HG03565 (cell line): ENCODE measurements around the gene ZMIZ1.

Experiments
- ATAC-seq: cut with Tn5 transposase; IDR thresholded peaks from one replicate; pipeline ENCODE4 v1.9.1; 2021; ENCODE audit warnings: mild to moderate bottlenecking, moderate library complexity; ENCODE audit not compliant: unreplicated experiment

Gene ZMIZ1

GRCh38 chr10:79183468-79183865 is 114.7 kb downstream of the ZMIZ1 start:
- ATAC-seq = no peak

- ATAC-seq = no peak
Observed at GRCh38 chr10:79184145-79184625, 115.4 kb downstream of the ZMIZ1 start.

GRCh38 chr10:79184657-79185056 is 115.9 kb downstream of the ZMIZ1 start:
- ATAC-seq = no peak

- no peak for ATAC-seq
Observed at GRCh38 chr10:79185067-79185774, 116.5 kb downstream of the ZMIZ1 start.

DNA sequence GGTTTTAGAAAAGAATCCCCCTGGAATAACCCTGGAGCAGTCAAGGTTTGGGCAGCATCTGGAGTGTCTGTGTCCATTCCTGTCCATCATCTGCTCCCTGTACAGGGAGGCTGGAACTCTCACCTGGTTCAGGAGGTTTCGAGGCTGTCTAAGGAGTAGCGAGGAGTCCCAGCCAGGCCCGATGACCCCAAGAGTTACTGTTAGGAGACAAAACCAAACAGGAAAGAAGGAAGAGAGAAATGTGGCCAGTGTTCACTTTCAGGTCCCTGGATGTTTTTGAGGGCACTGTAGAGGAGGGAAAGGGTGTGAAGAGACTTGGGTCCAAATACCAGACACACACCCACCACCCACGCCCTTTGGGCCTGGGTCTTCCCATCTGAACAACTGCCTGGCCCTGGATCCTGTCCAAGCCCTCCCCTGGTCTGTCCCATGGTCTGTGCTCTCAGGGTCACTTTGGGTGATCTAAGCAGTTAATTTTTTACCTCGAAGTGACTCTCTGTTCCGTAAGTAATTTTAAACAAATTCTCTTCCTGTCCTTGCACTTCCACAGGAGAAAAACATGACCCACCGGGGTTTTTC is 117.1 kb downstream of the ZMIZ1 start:
- ATAC-seq = no peak

GRCh38 chr10:79186486-79187120 is 117.8 kb downstream of the ZMIZ1 start:
- ATAC-seq = no peak

DNA sequence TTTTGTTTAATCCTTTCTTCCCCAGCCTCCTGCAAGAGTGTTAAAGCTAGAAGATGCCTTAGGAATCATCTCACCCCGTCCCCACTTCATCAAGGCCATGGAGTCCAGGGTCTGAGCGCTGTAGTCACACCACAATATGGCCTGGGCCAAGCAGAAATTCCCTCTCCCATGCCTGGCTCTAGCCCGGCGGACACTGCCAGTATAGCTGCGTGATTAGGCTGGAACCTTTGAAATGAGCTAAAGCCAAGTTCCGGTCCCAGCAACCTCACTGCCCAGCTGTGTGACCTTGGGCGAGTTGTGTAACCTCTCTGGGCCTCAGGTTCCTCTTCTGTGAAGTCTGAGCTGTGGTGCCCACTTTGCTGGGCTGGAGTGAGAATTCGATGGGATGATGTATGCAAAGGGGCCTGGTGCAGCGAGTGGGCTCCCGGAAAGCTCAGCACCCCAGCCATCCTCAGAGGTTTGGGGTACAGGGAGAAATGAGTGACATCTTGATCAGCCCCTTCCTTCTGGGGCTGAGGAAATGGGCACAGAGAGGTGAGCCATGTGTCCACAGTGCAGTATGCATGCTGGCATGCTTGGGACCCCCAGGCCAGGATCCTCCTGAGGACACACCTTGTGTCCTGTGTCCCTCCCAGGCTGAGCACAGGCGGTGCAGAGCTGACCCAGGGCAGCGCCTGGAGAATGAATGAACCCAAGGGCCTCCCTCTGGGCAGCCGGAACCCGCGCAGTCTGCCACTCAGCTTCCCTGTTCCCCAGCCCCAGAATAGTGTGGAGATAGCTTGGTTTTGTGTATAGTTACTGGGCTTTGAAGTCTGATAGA is 118.6 kb downstream of the ZMIZ1 start:
- ATAC-seq = no peak

DNA sequence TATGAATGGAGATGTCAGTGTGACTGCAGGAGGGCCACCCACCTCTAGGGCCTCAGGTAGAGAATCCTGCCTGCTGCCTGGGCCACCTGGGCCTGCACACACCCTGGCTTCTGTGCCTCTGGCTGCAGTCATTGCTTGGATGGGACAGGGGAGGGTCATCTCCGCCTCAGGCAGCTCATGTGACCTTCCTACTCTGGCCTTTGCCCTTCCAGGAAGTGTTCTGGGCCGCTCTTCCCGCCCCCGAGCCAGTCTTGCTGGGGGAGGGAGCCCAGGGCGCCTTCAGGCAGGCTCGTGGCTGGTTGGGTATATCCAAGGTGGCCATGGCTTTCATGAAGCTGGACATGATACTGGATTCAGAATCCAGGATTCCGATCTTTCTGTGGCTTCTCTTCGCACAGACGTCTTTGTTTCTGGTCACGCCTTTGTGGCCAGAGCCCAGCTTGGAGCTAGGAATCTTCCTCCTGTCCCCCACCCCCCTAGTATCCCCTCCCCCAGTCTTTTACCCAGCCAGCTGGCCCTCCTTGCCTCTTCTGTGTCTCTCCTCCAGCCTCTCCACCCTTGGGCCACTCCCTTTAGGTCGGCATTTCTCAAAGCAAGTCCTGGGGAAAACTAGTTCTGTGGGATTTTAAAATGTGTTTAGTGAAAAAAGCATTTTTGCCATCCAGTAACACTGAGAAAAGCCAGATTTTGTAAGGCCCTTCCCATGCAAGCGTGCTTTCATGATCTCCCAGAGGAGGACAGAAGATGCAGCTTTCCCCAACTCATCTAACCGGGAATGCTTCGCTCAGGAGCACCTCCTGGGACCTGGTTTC is 119.6 kb downstream of the ZMIZ1 start:
- no peak for ATAC-seq

- ATAC-seq = no peak
Observed at GRCh38 chr10:79189181-79189580, 120.4 kb downstream of the ZMIZ1 start.

DNA sequence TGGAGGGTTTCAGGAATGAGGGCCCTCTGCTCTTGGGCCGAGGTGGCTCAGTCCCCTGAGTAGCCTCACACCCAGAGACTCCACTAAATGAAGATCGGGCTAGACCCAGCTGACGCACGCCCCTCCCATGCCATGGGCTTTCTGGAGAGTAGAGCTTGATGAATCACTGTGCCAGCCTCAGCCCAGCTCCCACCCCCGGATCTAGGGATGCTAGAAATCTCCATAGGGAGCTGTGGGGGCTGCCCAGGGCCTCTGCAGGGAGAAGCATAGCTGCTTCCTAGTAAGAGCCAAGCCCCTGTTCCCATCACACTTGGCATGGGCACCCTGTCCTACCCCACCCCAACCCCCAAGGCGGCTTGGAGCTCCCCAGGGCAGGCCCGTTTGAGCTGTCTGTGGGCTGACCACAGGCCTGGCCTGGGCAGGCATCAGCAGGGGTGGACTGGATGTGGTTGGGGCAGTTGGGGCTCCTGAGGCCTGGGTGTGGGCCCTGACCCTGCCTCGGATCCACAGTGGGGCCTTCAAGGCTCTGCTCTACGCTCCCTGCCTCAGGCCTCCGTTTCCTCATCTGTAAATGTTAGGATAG is 121.2 kb downstream of the ZMIZ1 start:
- ATAC-seq = no peak

GRCh38 chr10:79190740-79191261 is 122.0 kb downstream of the ZMIZ1 start:
- ATAC-seq = no peak

GRCh38 chr10:79191951-79192676 is 123.3 kb downstream of the ZMIZ1 start:
- no peak for ATAC-seq

- ATAC-seq = no peak
Observed at GRCh38 chr10:79192677-79193003, 123.9 kb downstream of the ZMIZ1 start.

DNA sequence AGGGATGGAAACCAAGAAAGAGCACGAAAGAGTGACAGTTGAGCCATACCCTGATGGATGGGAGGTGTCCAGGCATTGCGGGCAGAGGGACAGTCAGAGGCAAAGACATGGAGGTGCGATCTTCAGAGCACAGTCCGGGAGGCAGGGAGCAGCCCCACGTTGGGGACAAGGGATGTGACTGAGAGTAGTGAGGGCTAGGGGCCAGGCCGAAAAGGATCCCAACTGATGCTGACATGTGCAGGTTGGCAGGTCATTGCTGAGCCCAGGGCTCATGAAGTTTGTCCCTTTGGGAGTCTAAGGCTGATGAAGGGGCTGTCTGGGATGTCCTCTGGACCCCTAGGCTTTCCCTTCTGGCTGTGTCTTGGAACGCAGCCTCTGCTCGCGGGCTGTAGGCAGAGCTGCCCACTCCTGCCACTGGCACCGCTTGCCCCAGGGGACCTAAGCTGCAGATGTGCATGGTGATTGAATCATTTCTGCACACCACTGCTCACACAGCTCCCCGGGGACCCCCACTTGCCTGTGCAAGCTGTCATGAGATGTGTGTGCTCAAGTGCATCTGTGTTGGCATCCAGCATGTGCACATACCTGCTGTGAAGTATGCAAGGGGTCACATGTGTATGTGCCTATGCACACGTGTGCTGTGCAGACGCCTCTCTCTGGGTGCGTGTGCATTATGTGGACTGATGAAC is 125.1 kb downstream of the ZMIZ1 start:
- ATAC-seq = no peak

- ATAC-seq = peak; percentile 78
Observed at GRCh38 chr10:79195091-79195923, 126.5 kb downstream of the ZMIZ1 start.

DNA sequence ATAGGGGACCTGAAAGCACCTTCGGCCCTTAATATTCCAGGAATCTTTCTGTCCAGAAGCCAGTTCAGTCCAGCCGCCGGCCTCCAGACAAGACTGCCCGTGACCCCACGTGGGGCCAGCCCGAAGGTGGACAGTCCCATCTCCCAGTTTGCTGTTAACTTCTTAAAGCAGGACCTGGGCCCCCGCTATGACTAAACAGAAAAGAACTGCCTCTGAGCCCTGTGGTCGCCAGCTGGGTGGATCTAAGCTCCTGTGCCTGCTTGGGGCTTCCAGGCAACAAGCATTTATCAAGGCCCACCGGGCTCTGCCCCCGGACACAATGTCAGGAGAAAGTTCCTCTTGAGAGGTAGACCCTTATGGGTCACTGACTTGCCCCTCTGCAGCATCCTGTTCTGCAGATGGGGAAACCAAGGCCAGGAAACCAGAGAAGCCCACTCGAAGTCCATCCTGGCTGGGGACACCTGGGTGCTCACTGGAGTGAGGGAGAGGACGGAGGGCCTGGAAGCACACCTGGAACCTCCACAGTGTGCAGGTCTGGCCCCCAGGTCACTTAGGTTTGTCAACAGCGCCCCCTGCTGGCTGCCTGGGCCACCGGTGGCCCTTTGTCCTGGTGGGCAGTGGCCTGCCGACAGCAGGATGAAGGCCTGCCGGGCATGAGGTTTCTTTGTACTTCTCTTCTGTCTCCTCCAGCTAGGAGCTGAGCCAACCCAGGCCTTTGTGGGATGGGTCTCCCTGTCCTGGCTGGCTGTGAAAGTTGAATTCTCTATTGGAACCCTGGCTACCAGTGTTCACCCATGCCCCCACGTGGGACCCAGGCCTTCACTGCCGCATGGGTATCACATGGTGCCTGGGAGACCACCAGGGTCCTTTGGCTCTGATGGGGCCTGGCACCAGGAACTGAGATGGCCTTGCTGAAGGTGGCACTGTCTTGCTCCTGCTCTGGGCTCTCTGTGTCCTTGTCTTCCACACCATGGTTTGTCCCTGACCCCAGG is 128.0 kb downstream of the ZMIZ1 start:
- ATAC-seq = no peak

- ATAC-seq = no peak
Observed at GRCh38 chr10:79197558-79197957, 128.8 kb downstream of the ZMIZ1 start.
